Psoas muscle (tissue), 8 donors: ENCODE data around the gene PRKN. TPM values are rescaled to one million over a fixed set of nuclear protein-coding genes. Genes with fewer than 3 reads are reported as not detected.

Experiments
- ATAC-seq, 4 donors: fragments of 200-7000 bp; cut with Tn5 transposase; one replicate each; pipeline ENCODE4 v1.9.1; 2020; ENCODE audit warnings: moderate library complexity in 3 of 4, mild to moderate bottlenecking in 2 of 4
- DNase-seq, 2 donors: peaks; one replicate each; pipeline ENCODE4 v3.0.0-alpha.2; 2020
- H3K27ac ChIP-seq: fragments of 200-600 bp; one replicate; pipeline ENCODE4 v1.8.0; 2022
- H3K27me3 ChIP-seq, 3 donors: fragments of 200-600 bp in 1 of 3; one replicate each; pipeline versions ENCODE4 v1.6.1 to v1.8.0; 2013 to 2022; ENCODE audit warnings: low read length in 2 of 3, mild to moderate bottlenecking in 2 of 3, moderate library complexity in 1 of 3; ENCODE audit not compliant: insufficient read depth in 3 of 3
- H3K36me3 ChIP-seq, 2 donors: fragments of 200-600 bp in 1 of 2; one replicate each; pipeline versions ENCODE4 v1.6.1 to v1.8.0; 2013 to 2022; ENCODE audit warnings: low read depth in 1 of 2, mild to moderate bottlenecking in 1 of 2, moderate library complexity in 1 of 2; ENCODE audit not compliant: insufficient read depth in 1 of 2
- H3K4me1 ChIP-seq: fragments of 200-600 bp; one replicate; pipeline ENCODE4 v1.8.0; 2022
- H3K4me3 ChIP-seq: fragments of 200-600 bp; one replicate; pipeline ENCODE4 v1.8.0; 2022; ENCODE audit warnings: mild to moderate bottlenecking
- H3K9me3 ChIP-seq: fragments of 200-600 bp; one replicate; pipeline ENCODE4 v1.8.0; 2022
- CTCF ChIP-seq: fragments of 200-600 bp; IDR thresholded peaks from one replicate; pipeline ENCODE4 v1.8.0; 2022; ENCODE audit warnings: antibody characterized with exemption
- WGBS, 3 donors: extraction: QIAGEN DNeasy Blood & Tissue Kit; methylation state at CpG; one replicate each; pipeline versions ENCODE4 v1.1.6 to v1.1.7; 2013; 5-methylcytosine and 5-hydroxymethylcytosine counted together
- intact Hi-C, 2 donors: fragments of 100-400 bp; cut with DNase I; formaldehyde crosslinking; loops; one replicate each; pipeline versions ENCODE4 v1.11.0 to v1.14.2; 2022
- long read RNA-seq, 2 donors: library from polyadenylated mRNA; unstranded; transcript quantifications; one replicate each; pipeline ENCODE4 v2.0.0, GENCODE V29; 2021
- polyA plus RNA-seq, 3 donors: library from polyadenylated mRNA; stranded (reverse); fragments of 200-250 nt; gene quantifications; one replicate each; pipeline ENCODE4 v1.2.3, GENCODE V29; 2013
- total RNA-seq, 4 donors: library from RNA; stranded (reverse); fragmentation: NEBNext Ultra II Directional in 2 of 4; extraction: Animal tissue kit (Norgen Biotek cat#: 25700) in 2 of 4; gene quantifications; one replicate each; pipeline versions ENCODE4 v1.2.1 to v1.2.4, GENCODE V29; 2021 to 2023
- donor health status: healthy with polysubstance abuse.
- donor health status: DM: no; HTN: no; CAD: no; lungs with moderate emphysema.
- donor health status: Bipolar disorder and iron deficiency.
- donor health status: healthy.
- donor health status: DM: yes; HTN: yes; CAD: no.
- donor health status: DM: no; HTN: no; CAD: no.
- donor health status: DM: no; HTN: no; CAD: no.
- donor health status: DM: yes; HTN: yes; CAD: no.

The PRKN gene
- total RNA-seq: 10 to 100 TPM; 11.3 to 19.5 (median 15.2) TPM
- 10 to 100 TPM in 1 of 3 donors, 1 to 10 TPM in 2; 1.5 to 11.7 (median 5.5) TPM for polyA plus RNA-seq
- long read RNA-seq, donor 1, partial matches to known transcripts: 0 of 2 reads
- long read RNA-seq, donor 1, other reads (novel, unspliced or antisense): 2 of 2 reads
- long read RNA-seq, donor 2, partial matches to known transcripts: 0 of 13 reads
- long read RNA-seq, donor 2, other reads (novel, unspliced or antisense): 13 of 13 reads

GRCh38 chr6:162727322-162728182 lies at the start of gene PRKN, which contains the start of gene PACRG:
PRKN (minus strand) TSS chr6:162727766.
PACRG (plus strand) TSS chr6:162727974.
- ATAC-seq: peak; percentile 99 to 100 (median 99)
- Histone ChIP-seq H3K4me3 (peak within 1 kb of the TSS; percentile 90), H3K4me1 (peaks cover 8% of the 10 kb centered on the region), H3K27me3 (no peaks in the 10 kb centered on the region), H3K9me3 (no peaks in the 10 kb centered on the region), H3K36me3 (no peaks in the 10 kb centered on the region), H3K27ac (peak within 1 kb of the TSS; percentile 93)
- TF ChIP-seq CTCF: no peak
- DNase-seq: peak; percentile 98 to 99
- intact Hi-C loops: loop anchor here in 1 of 2 donors (10.0 kb wide), 1 partner anchor 1377 kb away; no protein-coding TSS in a partner anchor
- WGBS, 3 donors: 0 to 1% (median 0%) methylated on average over 42 to 84 of the region's 84 CpGs

GRCh38 chr6:162777091-162777490 lies 49.5 kb upstream of the PRKN start:
- DNase-seq: no peak
- Histone ChIP-seq H3K36me3 (no peaks in the 10 kb centered on the region), H3K9me3 (peaks cover 15% of the 10 kb centered on the region), H3K27ac (no peak overlapping the region), H3K4me1 (no peaks in the 10 kb centered on the region), H3K4me3 (no peak overlapping the region), H3K27me3 (no peaks in the 10 kb centered on the region)
- 69 to 77% (median 72%) methylated on average over 7 of the region's 7 CpGs for WGBS, 3 donors
- intact Hi-C loops: no loop called here
- TF ChIP-seq CTCF: no peak
- ATAC-seq: no peak

- H3K4me1 ChIP-seq: no peaks in the 10 kb centered on the region
- H3K27me3 ChIP-seq: peaks cover 0 to 4% (median 0%) of the 10 kb centered on the region in 3 donors
- ATAC-seq: no peak
- intact Hi-C loops: no loop called here
- 67 to 71% (median 67%) methylated on average over 3 of the region's 3 CpGs for WGBS, 3 donors
- no peak overlapping the region for H3K4me3 ChIP-seq
- no peak for DNase-seq
- H3K27ac ChIP-seq: no peak overlapping the region
- H3K9me3 ChIP-seq: no peaks in the 10 kb centered on the region
- H3K36me3 ChIP-seq: no peaks in the 10 kb centered on the region
- no peak for TF ChIP-seq CTCF
Measured at GRCh38 chr6:162773996-162774395, 46.4 kb upstream of the PRKN start.

- Histone ChIP-seq H3K4me1 (no peaks in the 10 kb centered on the region), H3K36me3 (no peaks in the 10 kb centered on the region), H3K27ac (no peak overlapping the region), H3K27me3 (peaks cover 0 to 4% (median 0%) of the 10 kb centered on the region in 3 donors), H3K4me3 (no peak overlapping the region), H3K9me3 (no peaks in the 10 kb centered on the region)
- intact Hi-C loops: no loop called here
- no peak for TF ChIP-seq CTCF
- ATAC-seq (no peak), DNase-seq (no peak)
Measured at GRCh38 chr6:162772466-162772865, 44.9 kb upstream of the PRKN start.
